ENCODE data around the gene AP3D1.
"Not testable (repeated sequence)": the region's sequence is repeated elsewhere in the genome, so short reads cannot be mapped to it uniquely, and the experiment has no call there.

AP3D1 gene

DNA sequence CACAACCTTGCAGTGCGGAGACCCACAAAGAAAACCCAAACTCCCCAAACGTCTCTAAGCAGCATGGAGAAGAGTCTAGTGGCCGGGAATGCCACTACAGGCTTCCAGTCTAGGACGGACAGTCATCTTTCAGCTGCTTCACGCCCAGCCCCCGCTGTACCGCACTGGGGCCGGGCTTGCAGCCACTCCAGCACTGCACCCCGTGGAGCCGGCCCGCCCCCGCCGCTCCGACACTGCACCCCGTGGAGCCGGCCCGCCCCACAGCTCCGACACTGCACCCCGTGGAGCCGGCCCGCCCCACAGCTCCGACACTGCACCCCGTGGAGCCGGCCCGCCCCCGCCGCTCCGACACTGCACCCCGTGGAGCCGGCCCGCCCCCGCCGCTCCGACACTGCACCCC, 23.1 kb downstream of the AP3D1 start:
- not testable (repeated sequence) for DNase-seq (ENCODE audit: low read depth, low spot score)

DNA sequence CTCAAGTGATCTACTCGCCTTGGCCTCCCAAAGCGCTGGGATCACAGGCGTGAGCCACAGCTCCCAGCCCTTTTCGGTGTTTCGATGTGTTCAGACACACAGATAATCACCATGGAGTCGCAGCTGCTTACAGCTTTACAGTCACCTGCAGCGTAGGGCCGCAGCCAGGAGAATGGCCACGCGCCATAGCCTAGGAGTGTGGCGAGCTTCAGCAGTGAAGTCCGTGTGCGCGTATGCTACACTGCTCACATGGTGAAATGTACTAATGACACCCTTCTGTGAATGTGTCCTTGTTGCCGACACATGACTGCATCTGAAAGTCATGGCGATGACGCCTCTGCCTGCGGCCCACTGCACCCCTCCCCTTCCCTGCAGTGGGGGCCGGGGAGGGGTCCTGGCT, 23.6 kb downstream of the AP3D1 start:
- no peak for DNase-seq (ENCODE audit: low read depth, low spot score)

DNA sequence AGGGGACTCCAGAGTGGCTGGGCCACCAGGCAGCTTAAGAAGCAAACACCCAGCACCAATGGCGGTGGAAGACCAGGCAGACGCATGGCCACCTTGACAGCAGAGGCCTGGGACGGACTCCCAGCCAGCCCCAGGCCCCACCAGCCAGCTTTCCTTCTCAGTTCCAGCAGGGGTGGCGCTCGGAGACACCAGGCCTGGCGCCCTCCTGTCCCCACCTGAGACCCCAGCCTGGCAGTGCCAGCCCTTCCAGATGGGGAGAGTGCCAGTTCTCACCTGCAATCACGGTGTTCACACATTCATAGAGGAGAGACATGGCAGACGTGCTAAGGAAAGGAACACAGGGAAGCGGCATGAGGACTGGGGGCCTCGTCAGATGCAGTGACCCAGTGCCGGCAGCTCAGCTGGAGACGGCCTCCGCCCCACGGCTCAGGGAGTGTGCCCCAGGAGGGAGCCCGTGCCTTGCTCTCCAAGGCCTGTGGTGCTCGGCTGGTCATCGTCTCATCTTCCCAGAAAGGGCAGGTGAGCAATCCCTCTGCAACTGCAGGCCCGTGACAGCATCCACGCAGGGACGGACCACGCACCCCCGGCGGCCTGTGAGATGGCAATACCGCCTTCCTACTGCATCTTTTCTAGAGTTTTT, 24.4 kb downstream of the AP3D1 start:
- no peak for DNase-seq (ENCODE audit: low read depth, low spot score)

DNA sequence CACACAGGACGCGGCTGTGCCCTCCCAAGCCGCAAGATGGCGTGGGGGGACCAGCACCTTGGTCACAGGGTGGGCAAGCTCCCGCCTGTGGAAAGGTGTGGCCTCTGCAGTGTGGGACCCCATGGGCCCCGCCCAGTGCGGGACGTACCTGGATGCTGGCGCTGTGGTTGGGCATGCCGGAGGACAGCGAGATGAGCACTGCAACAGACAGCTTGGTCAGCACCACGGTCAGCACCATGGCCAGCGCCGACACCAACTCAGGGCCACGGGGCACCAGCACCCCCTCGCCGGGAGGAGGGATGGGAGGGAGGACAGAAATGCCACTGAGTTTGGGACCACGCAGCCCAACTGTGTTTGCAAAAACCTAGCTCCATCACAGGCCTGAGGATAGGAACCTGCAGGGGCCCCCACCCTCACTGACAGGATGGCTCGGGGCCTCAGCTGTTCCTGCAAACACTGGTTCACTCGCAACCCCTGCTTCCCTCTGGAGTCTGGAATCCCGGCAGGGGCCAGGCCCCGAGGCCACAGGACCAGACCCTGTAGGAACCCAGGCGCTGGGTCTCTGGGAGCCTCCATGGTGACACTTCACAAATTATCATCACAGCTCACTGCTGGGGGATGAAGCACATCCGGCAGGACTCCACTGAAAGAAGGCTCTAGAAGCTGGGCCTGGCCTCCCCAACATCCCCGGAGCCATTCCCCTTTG, 27.5 kb downstream of the AP3D1 start:
- DNase-seq (ENCODE audit: low read depth, low spot score): no peak

DNA sequence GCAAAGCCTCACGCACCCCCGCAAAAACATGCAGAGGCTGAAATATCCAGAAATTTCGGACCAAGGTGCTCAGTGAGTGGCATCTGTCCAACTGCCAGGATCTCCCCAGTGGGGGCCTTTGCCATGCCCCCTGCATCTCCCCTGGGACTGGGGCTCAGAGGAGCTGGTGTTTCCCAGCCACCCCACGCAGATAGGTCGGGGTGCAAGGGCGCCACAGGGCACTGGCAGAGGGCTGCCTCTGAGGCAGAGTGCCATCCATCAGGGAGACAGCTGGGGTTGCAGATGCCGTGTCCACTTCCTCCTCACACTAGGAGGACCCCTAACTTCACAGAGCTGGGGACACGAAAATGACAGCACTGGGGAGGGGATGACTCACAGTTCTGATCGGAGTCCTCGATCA, 28.4 kb downstream of the AP3D1 start:
- DNase-seq (ENCODE audit: low read depth, low spot score): no peak

DNA sequence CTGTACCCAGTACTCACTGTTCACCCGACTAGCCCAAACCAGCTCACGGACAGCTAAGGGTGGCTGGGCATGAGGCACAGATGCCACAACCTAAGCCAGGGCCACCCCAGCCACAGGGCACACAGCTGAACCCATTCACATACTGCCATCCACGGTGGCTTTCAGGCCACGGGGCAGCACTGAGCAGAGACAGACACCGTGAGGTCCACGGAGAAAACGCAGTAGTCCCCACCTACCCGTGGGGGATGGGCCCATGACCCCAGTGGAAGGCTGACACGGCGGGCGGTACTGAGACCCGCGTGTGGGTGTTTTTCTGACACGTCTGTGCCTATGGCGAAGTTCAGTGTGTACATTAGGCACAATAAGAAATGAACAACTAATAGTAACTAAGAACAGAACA, 29.1 kb downstream of the AP3D1 start:
- no peak for DNase-seq (ENCODE audit: low read depth, low spot score)

DNA sequence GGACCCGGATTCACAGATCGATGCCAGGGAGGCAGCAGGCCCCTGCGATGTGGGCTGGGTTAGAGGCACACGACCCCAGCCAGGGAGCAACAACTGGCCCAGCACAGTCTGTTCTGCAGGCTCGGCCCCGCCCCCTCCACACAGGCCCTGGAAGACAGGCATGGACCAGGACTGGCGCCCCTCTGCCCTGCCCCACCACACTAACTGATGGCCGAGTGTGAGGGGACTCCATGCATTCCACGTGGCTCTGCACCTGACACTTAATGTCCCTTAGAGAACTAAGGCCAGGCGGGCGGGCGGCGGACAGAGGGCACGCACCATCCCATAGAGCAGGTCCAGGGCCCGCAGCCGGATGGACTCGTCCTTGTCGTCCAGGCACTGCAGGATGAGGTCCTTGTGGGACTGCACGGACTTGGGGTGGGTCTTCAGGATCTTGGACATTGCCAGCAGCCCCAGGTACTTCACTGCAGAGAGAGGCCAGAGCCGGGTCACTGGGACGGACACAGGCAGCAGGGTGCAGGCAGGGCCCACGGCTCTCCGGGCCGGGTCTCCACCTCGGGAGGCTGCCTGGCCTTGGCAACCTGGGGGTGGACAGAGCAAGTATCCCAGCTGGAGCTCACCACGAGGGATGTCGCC, 29.8 kb downstream of the AP3D1 start:
- no peak for DNase-seq (ENCODE audit: low read depth, low spot score)

DNA sequence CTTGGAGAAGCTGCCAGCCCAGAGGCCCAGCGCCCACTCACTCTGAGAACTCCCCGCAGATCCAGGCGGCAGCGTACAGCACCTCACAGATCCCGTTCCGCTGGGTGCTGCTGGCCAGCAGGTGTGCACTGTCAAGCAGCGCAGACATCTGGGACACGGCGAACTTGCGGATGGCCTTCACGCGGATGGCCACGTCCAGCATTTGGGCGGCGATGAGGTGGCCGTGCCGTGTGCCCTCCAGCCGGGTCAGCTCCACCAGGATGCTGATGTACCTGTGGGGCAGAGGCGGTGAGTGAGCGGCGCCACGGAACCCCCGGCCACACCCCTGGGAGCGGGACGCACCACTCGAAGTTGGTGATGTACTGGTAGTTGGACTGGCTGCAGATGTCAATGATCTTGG, 30.5 kb downstream of the AP3D1 start:
- no peak for DNase-seq (ENCODE audit: low read depth, low spot score)

DNA sequence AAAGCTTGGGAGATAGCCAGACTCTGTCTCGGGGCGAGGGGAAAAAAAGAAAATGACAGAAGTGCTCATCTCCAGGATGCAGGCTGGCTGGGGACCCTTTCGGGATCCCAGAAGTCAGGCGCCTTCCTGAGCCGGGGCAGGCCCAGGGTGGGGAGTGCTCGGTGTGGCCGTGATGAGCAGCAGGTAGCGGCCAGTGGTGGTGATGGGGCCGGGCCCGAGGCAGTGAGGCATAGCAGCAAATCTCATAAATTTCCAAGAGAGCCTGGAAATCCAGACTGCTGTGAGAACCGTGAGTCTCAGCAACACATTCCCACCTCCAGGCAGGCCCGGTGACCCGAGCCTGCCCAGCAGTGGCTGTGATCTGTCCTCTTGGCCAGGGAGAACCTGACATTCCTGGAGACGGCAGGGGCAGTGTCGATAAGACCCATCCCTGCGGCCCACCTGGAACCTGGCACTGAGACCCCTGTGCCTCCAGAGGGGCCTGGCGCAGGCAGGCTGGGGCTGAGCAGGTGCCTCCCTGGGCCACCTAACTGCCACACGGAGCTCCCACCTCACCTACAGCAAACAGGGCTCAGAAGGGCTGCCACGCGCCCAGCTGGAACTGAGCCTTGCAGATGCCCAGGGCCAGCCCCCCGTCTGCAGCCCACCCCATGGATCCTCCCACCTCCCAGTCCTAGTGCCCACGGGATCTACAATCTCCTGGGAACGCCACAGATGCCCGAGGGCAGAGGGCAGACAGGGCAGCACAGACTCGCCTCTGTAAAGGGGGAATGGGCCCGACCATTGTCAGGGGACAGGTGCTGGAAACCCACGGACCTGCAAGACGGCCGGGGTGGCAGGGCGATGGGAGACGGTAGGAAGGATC, 31.2 kb downstream of the AP3D1 start:
- DNase-seq (ENCODE audit: low read depth, low spot score): no peak

DNA sequence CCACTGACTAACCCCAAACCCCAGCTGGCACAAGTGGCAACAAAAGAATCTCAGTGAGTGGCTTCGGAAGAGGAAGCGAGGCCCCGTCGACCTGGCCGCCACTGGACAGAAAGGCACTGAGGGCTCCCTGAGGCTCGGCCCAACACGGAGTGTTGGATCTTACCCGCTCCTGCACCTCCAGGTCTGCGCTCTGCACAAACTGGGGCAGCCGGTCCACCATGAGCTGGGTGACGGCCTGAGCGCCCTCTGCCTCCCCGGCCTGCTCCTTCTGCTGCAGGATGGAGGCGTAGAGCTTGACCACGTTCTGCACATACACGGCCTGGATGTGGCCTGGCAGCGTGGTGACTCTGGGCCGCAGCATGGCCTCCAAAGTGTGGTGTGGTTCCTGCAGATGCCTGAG, 32.9 kb downstream of the AP3D1 start:
- no peak for DNase-seq (ENCODE audit: low read depth, low spot score)

DNA sequence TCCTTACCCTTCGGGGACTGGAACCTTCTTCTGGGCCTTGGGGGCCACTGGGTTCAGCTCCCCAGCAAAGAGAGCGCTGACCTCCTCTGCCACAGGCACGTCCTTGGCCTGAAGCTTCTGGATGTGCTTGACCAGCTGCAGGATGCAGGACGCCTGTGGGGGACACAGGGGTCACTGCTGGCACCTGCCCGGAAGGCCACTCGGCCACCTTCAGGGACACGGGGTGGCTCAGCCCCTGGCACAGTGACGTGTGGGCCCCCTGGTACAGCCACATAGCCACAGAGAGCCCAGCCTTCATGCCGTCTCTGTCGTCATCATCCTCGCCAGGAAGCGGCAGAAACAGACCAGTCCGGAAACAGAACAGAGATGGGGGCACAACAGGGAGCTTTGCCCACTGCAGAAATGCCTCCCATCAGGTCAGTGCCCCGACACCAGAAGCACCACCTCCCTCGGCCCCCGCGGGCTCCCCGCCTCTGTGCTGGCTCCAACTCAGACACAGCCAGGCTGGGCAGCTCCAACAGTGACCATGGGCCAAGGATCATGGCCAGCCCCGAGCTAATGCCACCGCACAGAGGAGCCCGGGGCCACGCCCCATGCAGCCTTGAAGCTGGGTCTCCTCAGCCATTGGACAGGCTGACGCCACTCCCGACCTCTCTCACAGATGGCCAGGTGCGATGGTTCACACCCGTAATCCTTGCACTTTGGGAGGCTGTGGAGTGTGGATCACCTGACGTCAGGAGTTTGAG, 34.0 kb downstream of the AP3D1 start:
- DNase-seq (ENCODE audit: low read depth, low spot score): no peak

DNA sequence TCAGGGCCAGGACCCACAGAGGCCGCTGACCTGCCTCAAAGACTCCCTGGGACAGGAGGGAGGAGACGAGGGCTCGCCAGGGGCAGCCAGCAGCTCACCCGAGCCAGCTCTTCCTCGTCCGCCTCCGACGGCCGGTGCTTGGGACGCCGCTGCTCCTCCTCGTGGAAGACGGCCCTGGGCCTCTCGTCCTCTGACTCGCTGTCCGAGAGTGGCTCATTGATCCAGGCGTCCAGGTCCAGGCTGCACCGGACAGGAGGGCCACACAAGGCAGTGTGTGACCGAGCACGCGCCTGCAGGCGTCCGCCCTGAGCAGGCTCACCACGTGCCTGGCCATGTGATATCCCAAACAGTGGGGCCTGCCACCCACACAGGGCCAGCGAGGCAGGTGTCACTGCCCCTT, 34.9 kb downstream of the AP3D1 start:
- DNase-seq (ENCODE audit: low read depth, low spot score): no peak

DNA sequence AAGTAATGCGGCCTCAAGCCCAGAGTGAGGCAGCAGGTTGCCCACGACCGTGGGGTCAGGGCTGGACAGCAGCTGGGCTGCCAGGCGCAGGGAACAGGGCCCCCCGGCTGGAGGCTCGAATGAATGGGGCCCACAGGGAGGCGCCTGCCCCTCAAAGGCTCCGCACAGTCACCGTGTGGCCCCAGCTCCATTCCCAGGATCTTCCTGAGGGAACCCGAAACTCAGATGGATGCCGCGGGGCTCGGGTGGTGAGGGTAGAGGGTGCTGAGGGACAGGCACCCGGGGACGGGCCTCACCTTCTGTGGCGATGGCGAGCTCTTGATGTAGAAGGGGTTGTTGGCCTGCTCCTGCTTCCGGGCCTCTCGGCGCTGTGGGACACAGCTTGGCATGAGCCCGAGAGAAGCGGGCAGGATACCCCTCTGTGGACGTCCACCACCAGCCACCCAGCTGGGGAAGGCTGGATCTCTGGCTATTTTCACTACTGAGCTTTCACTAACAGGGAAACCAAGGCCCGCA, 35.4 kb downstream of the AP3D1 start:
- DNase-seq (ENCODE audit: low read depth, low spot score): no peak

DNA sequence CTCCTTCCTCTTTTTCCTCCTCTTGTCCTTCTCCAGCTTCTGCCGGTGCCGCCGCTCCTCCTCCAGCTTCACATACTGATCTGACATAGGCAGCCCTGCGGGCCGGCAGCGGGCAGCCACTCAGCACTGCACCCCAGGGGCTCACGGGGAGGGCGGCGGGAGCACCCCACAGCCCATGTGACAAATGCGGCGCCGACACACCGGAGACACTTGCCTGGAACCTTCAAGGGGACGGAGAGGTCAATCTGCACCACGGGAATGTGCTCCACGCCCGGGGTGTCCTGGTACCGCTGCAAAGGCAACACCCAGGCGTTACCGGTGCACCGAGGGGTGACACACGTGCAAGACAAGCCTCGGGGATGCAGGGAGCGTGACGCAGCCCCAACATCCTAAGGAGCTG, 36.0 kb downstream of the AP3D1 start:
- DNase-seq (ENCODE audit: low read depth, low spot score): no peak

DNA sequence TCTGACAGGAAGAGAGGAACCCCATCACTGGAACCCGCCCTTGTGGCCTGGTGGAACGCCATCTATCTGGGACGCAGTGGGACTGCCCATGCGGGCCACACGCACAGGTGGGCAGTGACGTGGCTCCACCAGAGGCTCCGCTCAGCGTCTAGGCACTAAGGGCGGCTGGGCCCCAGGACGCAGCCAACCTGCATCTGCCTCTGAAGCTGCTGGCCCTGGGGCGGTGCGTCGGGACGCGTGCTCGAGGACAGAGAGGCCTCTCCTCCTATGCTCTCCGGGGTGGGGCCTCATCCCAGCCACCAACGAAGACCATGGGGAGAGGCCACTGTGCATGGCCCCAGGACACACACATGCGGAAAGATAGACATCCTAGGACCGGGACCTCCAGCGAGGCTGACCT, 36.5 kb downstream of the AP3D1 start:
- no peak for DNase-seq (ENCODE audit: low read depth, low spot score)

DNA sequence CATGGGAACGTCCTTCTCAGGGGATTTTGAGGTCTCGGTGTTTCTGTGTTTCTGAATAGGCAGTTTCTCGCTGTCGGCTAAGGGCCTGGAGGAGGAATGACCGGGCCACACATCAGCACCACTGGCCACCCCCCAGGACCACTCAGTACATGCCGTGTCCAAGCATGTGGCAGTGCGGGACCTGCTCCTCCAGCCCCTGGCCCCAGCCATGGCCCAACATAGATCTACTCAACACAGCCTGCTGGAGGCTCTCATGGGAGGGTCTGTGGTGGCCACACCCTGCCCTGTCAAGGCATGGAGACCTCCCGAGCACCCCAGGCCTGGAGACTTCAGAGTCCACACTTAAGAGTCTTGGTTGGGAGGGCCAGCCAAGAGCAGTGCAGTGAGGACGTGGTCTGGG, 37.1 kb downstream of the AP3D1 start:
- no peak for DNase-seq (ENCODE audit: low read depth, low spot score)

DNA sequence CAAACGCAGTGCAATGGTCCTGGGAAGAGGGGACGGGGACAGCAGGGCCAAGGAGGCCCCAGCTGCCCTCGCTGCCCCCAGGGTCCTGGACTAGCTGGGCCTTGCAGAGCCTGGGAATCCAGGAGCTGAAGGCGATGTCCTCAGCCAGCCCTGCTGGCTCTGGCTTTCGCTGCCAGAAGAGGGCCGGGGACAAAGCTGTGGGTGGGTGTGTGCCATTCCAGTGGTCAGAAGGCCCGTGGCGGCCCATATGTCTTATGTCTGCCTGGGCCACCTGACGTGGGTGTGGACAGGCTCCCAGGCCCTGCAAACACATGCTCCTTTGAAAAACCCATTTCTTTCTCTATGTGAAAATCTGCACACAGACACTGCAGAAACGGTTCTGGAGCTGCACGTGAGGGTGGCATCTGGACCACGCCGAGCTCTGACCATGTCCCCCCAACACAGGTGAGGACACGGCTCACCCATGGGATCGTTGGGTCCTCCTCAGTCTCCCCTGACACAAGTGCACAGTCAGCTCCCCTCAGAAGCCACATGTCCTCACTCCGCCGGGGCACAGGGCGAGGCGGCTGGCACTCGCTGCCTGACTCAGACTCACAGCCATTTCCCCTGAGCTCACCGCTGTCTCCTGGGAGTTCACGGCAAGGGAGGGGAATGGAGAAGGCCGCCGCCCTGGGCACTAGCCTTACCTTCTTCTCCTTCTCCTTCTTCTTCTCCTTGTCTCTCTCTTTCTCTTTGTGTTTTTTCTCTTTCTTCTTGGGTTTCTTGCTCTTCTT, 37.7 kb downstream of the AP3D1 start:
- no peak for DNase-seq (ENCODE audit: low read depth, low spot score)

DNA sequence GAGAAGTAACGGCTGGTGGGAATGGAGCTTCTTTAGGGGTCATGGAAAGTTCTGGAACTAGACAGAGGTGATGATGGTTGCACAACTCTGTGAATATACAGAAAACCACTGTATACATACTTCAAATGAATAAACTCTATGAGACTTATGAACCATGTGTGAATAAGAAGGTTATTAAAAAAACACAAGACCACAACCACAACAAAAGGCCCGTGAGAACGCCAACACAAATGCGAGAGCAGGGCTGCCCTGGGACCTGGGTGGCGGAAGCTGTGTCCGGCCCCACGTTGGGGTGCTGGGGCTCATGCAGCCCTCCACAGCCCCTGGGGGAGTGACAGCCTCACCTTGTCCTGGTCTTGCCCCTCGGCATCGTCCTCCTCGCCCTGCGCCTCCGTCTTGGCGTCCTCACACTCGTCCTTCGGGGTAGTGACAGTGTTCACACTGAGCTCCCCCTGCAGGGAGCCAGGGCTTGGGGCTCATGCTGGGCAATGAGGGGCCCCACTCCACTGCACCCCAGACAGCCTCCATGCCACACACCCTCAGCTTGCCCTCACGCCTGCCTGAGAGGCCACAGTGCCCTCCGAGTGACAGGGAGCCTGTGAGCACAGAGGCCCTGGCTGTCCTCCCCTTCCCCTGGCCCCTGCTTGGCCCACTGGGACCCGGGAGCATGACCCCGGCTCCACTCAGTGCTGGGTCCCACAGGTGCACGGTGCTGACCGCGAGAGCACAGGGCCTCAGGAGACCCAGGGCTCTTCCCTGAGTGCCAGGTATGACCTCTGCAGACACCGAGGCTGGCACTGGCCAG, 38.6 kb downstream of the AP3D1 start:
- DNase-seq (ENCODE audit: low read depth, low spot score): no peak

DNA sequence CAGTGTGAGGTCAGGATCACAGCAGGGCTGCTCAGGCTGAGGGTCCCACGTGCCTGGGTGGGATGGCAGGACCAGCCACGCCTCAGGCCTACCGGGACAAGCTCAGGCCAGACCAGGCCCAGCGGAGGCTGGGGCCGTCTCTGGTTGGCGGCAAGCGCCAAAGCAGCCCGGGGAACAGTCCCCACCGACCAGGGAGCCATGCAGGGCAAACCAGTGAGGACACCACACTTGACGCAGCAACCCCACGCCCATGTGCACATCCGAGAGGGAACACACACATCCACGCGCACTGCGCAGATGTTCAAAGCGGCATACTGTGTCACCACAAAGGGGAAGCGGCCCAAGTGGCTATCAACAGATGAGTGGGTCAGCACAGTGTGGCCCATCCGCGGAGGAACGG, 39.5 kb downstream of the AP3D1 start:
- DNase-seq (ENCODE audit: low read depth, low spot score): no peak

DNA sequence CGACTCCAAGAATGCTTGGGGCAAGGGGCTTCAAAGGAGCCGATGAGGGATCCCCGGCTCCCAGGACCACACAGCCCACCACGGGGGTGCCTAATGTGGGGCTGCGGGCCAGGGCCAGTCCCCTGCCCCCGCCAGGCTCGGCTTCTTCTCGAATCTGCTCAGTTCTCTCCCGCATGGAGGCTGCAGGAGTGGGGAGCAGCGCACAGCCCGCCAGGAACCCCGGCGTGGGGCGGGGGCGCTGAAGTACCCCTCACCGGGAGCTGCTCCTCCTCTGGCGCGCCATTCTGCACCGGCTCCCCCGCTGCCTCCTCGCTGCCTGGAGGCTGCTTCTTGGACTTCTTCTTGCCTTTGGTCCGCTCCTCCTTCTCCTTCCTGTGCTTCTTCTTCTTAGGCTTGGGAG, 39.9 kb downstream of the AP3D1 start:
- DNase-seq (ENCODE audit: low read depth, low spot score): no peak

Measured in iPS DF 19.7 (cell line).